HCT116 (cell line): ENCODE data around the gene ZNF860. TPM values are rescaled to one million over a fixed set of nuclear protein-coding genes. Genes with fewer than 3 reads are reported as not detected.
"Not testable (repeated sequence)": the region's sequence is repeated elsewhere in the genome, so short reads cannot be mapped to it uniquely, and the experiment has no call there.

Experiments
- ATAC-seq: fragments of 200-7000 bp; cut with Tn5 transposase; 2 replicates; pipeline ENCODE4 v1.9.1; 2020; ENCODE audit warnings: mild to moderate bottlenecking, moderate library complexity
- BruUV-seq: library from RNA; stranded (reverse); fragments of 400-500 nt; replicated peaks from 2 replicates; lab custom pipeline; 2021; lab: Mats Ljungman, UMichigan
- CTCF ChIA-PET: fragments of 300-600 bp; sonication (Branson Sonifier 250); formaldehyde crosslinking; loops from one replicate; lab custom pipeline; 2021; ENCODE audit warnings: antibody characterized with exemption; lab: Charles Lee
- POLR2A ChIA-PET: fragments of 300-600, 350-600 bp; sonication (Branson Sonifier 250); formaldehyde crosslinking; loops from one replicate; lab custom pipeline; 2021; ENCODE audit warnings: antibody characterized with exemption; lab: Charles Lee
- RAD21 ChIA-PET, 2 experiments: fragments of 300-600 bp; sonication (Branson Sonifier 250); formaldehyde crosslinking; loops; one replicate each; lab custom pipeline; 2023; ENCODE audit warnings: low total read pairs in 2 of 2; ENCODE audit not compliant: uncharacterized antibody in 2 of 2, unreplicated experiment in 2 of 2, low non-redundant PET in 1 of 2; lab: Charles Lee
- DNase-seq: peaks from one replicate; pipeline ENCODE4 v3.0.0-alpha.2; 2010; ENCODE audit warnings: low read depth, low spot score
- H2AFZ ChIP-seq: fragments of 200-600 bp; shearing (Covaris generic), sonication (generic); 2 replicates; pipeline ENCODE4 v1.6.1; 2017; ENCODE audit warnings: low read depth, mixed run types, mixed read lengths, antibody characterized with exemption, low read length; ENCODE audit not compliant: poor library complexity, severe bottlenecking
- H3K27ac ChIP-seq: 2 replicates; pipeline ENCODE4 v1.5.1; 2012; ENCODE audit warnings: low read depth, low read length
- H3K27me3 ChIP-seq: fragments of 200-600 bp; sonication (generic); 2 replicates; pipeline ENCODE4 v1.6.1; 2016; ENCODE audit warnings: mixed run types, low read length, mixed read lengths; ENCODE audit not compliant: insufficient read depth
- H3K36me3 ChIP-seq, 2 experiments: fragments of 200-500 bp in 1 of 2; fragments of 200-600 bp in 1 of 2; sonication (Bioruptor generic) in 1 of 2; sonication (generic) in 1 of 2; 2 replicates each; pipeline versions ENCODE4 v1.5.1 to v1.6.1; 2014 to 2016; ENCODE audit warnings: low read length in 2 of 2, inconsistent platforms in 1 of 2, mixed read lengths in 1 of 2, mixed run types in 1 of 2; ENCODE audit not compliant: insufficient read depth in 2 of 2, control insufficient read depth in 1 of 2
- H3K4me1 ChIP-seq, 2 experiments: fragments of 200-600 bp in 1 of 2; sonication (generic) in 1 of 2; 2 replicates each; pipeline versions ENCODE4 v1.5.1 to v1.6.1; 2012 to 2017; ENCODE audit warnings: low read length in 2 of 2, inconsistent platforms in 1 of 2, mild to moderate bottlenecking in 1 of 2, mixed read lengths in 1 of 2, mixed run types in 1 of 2, moderate library complexity in 1 of 2; ENCODE audit not compliant: insufficient read depth in 2 of 2, control insufficient read depth in 1 of 2
- H3K4me2 ChIP-seq: fragments of 200-600 bp; sonication (generic); 2 replicates; pipeline ENCODE4 v1.6.1; 2017; ENCODE audit warnings: mixed run types, low read length, mixed read lengths
- H3K4me3 ChIP-seq, 2 experiments: fragments of 200-600 bp in 1 of 2; sonication (generic) in 1 of 2; replicated peaks in 1 of 2; 2 replicates each; pipeline ENCODE4 v1.5.1; 2011 to 2016; ENCODE audit warnings: low read length in 2 of 2, control low read depth in 1 of 2, low read depth in 1 of 2, mild to moderate bottlenecking in 1 of 2, mixed read lengths in 1 of 2, mixed run types in 1 of 2
- H3K79me2 ChIP-seq: fragments of 200-600 bp; sonication (generic); 2 replicates; pipeline ENCODE4 v1.6.1; 2017; ENCODE audit warnings: mild to moderate bottlenecking, mixed run types, low read length, moderate library complexity, mixed read lengths; ENCODE audit not compliant: insufficient read depth
- H3K9ac ChIP-seq: fragments of 200-600 bp; sonication (generic); 2 replicates; pipeline ENCODE4 v1.6.1; 2016; ENCODE audit warnings: low read length, mixed read lengths
- H3K9me2 ChIP-seq: fragments of 200-600 bp; sonication (generic), shearing (Covaris generic); 2 replicates; pipeline ENCODE4 v1.6.1; 2017; ENCODE audit warnings: mixed run types, mild to moderate bottlenecking, moderate library complexity; ENCODE audit not compliant: insufficient read depth
- H3K9me3 ChIP-seq, 2 experiments: fragments of 200-500 bp in 1 of 2; fragments of 200-600 bp in 1 of 2; sonication (Bioruptor generic) in 1 of 2; sonication (generic) in 1 of 2; 2 replicates each; pipeline ENCODE4 v1.6.1; 2014 to 2017; ENCODE audit warnings: low read length in 2 of 2, mixed read lengths in 2 of 2, inconsistent platforms in 1 of 2, low read depth in 1 of 2, mild to moderate bottlenecking in 1 of 2, mixed run types in 1 of 2, moderate library complexity in 1 of 2; ENCODE audit not compliant: control insufficient read depth in 1 of 2, insufficient read depth in 1 of 2
- H4K20me1 ChIP-seq: fragments of 200-600 bp; sonication (generic), shearing (Covaris generic); 2 replicates; pipeline ENCODE4 v1.6.1; 2017; ENCODE audit warnings: mixed run types, mild to moderate bottlenecking, moderate library complexity; ENCODE audit not compliant: insufficient read depth
- CTCF ChIP-seq, 3 experiments: fragments of 200-600 bp in 1 of 3; sonication (generic) in 1 of 3; IDR thresholded peaks in 2 of 3; conservative IDR thresholded peaks in 1 of 3; 2 replicates each; pipeline ENCODE4 v1.5.1; 2012 to 2017; ENCODE audit warnings: low read depth in 2 of 3, low read length in 2 of 3, antibody characterized with exemption in 1 of 3, borderline replicate concordance in 1 of 3, control low read depth in 1 of 3, mild to moderate bottlenecking in 1 of 3, mixed read lengths in 1 of 3, mixed run types in 1 of 3, moderate library complexity in 1 of 3; ENCODE audit not compliant: insufficient read depth in 1 of 3
- ELF1 ChIP-seq: IDR thresholded peaks from 2 replicates; pipeline ENCODE4 v1.6.1; 2012; ENCODE audit warnings: low read depth, borderline replicate concordance
- REST ChIP-seq: IDR thresholded peaks from 2 replicates; pipeline ENCODE4 v1.6.1; 2012; ENCODE audit warnings: low read depth
- SP1 ChIP-seq: IDR thresholded peaks from 2 replicates; pipeline ENCODE4 v1.6.1; 2012; ENCODE audit warnings: low read depth
- SRF ChIP-seq: IDR thresholded peaks from 2 replicates; pipeline ENCODE4 v1.6.1; 2012; ENCODE audit warnings: low read depth
- TCF7L2 ChIP-seq: IDR thresholded peaks from 2 replicates; pipeline ENCODE4 v1.7.0; 2011; ENCODE audit warnings: borderline replicate concordance, inconsistent platforms; ENCODE audit not compliant: insufficient read depth, insufficient read length; ENCODE audit errors: extremely low read depth
- YY1 ChIP-seq: IDR thresholded peaks from 2 replicates; pipeline ENCODE4 v1.6.1; 2011; ENCODE audit warnings: low read length, low read depth, moderate library complexity, mild to moderate bottlenecking; ENCODE audit not compliant: insufficient replicate concordance; ENCODE audit errors: extremely low read depth
- ZBTB33 ChIP-seq: IDR thresholded peaks from 2 replicates; pipeline ENCODE4 v1.6.1; 2011; ENCODE audit warnings: mild to moderate bottlenecking, low read length, moderate library complexity; ENCODE audit not compliant: insufficient replicate concordance; ENCODE audit errors: extremely low read depth
- intact Hi-C: fragments of 100-400 bp; cut with micrococcal nuclease; formaldehyde crosslinking; loops from 2 replicates; pipeline ENCODE4 v1.10.0; 2022
- total RNA-seq: library from RNA; stranded (reverse); gene quantifications from one replicate; pipeline ENCODE4 v1.2.1, GENCODE V29; 2021; ENCODE audit not compliant: unreplicated experiment

The ZNF860 gene
- total RNA-seq, 1 experiment from 2014 or later = 2.9 TPM

- no peak for ATAC-seq
- ChIA-PET CTCF (no interaction called here), RAD21 (no interaction called here), POLR2A (no interaction called here)
- Histone ChIP-seq H3K36me3 (no peaks in the 10 kb centered on the region), H3K4me2 (no peak overlapping the region), H4K20me1 (no peaks in the 10 kb centered on the region), H3K4me1 (no peaks in the 10 kb centered on the region), H3K27ac (no peak overlapping the region), H3K9ac (no peak overlapping the region), H3K9me3 (peaks cover 0 to 5% of the 10 kb centered on the region in 2 experiments; a peak in 1 of 4 replicates), H3K9me2 (no peaks in the 10 kb centered on the region), H3K79me2 (no peaks in the 10 kb centered on the region), H3K4me3 (no peak overlapping the region), H2AFZ (no peak overlapping the region), H3K27me3 (no peaks in the 10 kb centered on the region)
- no peak for TF ChIP-seq ELF1
- no peak for TF ChIP-seq YY1
- TF ChIP-seq SRF = no peak
- TF ChIP-seq SP1 = no peak
- TF ChIP-seq CTCF (IDR thresholded peaks at IDR 0.05 in 2 of 3, conservative IDR thresholded peaks at IDR 0.05 in 1 of 3; ENCODE audit: borderline replicate concordance in 1 of 3, insufficient read depth in 1 of 3, low read depth in 2 of 3, low read length in 2 of 3) = no peak
- no peak for TF ChIP-seq ZBTB33
- TF ChIP-seq TCF7L2 = no peak
- TF ChIP-seq REST = no peak
- no peak for DNase-seq
- intact Hi-C loops = no loop called here
- BruUV-seq = no TSS peak
Measured at GRCh38 chr3:31988271-31988670, 6.7 kb downstream of the ZNF860 start.

- BruUV-seq, intact Hi-C loops, CTCF ChIA-PET, RAD21 ChIA-PET, H3K4me1 ChIP-seq, POLR2A ChIA-PET, H3K9me2 ChIP-seq, H3K27ac ChIP-seq, H3K9me3 ChIP-seq, H4K20me1 ChIP-seq, H3K27me3 ChIP-seq, H2AFZ ChIP-seq, H3K4me3 ChIP-seq, DNase-seq, H3K36me3 ChIP-seq, H3K4me2 ChIP-seq, ATAC-seq, H3K79me2 ChIP-seq, H3K9ac ChIP-seq: not testable (repeated sequence)
Measured at GRCh38 chr3:31992995-31993394, 11.4 kb downstream of the ZNF860 start.
